DOHH2 (cell line): ENCODE data around the gene GRK2.

Source experiments
- EZH2phosphoT487 ChIP-seq: fragments of 200-600 bp; sonication (generic); IDR thresholded peaks from 2 replicates; pipeline ENCODE4 v1.6.1; 2017; ENCODE audit warnings: borderline replicate concordance, mild to moderate bottlenecking, antibody characterized with exemption, low read length, moderate library complexity, mixed read lengths
- TF ChIP-seq, protein P1 (sequence below): fragments of 200-600 bp; sonication (generic); IDR thresholded peaks from one replicate; pipeline ENCODE4 v1.5.1; 2014; ENCODE audit warnings: antibody characterized with exemption, mild to moderate bottlenecking, low read depth, low read length; ENCODE audit not compliant: poor library complexity, severe bottlenecking

GRCh38 chr11:67289226-67289650, 23.0 kb downstream of the GRK2 start, which contains the start of gene ANKRD13D:
- TF ChIP-seq, protein P1, sequence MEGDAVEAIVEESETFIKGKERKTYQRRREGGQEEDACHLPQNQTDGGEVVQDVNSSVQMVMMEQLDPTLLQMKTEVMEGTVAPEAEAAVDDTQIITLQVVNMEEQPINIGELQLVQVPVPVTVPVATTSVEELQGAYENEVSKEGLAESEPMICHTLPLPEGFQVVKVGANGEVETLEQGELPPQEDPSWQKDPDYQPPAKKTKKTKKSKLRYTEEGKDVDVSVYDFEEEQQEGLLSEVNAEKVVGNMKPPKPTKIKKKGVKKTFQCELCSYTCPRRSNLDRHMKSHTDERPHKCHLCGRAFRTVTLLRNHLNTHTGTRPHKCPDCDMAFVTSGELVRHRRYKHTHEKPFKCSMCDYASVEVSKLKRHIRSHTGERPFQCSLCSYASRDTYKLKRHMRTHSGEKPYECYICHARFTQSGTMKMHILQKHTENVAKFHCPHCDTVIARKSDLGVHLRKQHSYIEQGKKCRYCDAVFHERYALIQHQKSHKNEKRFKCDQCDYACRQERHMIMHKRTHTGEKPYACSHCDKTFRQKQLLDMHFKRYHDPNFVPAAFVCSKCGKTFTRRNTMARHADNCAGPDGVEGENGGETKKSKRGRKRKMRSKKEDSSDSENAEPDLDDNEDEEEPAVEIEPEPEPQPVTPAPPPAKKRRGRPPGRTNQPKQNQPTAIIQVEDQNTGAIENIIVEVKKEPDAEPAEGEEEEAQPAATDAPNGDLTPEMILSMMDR, result no peak
- TF ChIP-seq EZH2phosphoT487, result no peak
